Cardiac muscle cell (in vitro differentiated cells and primary cell): ENCODE results near the gene PMF1. TPM values are rescaled to one million over a fixed set of nuclear protein-coding genes. Genes with fewer than 3 reads are reported as not detected.

Experiments used
- DNase-seq, 2 donors: peaks; one replicate each; pipeline versions ENCODE4 v3.0.0 to v3.0.0-alpha.2; 2010 to 2017; ENCODE audit warnings: low read depth in 1 of 2, low spot score in 1 of 2
- H3K27ac ChIP-seq: fragments of 200-600 bp; sonication (generic); 2 replicates; pipeline ENCODE4 v1.5.1; 2016
- H3K27me3 ChIP-seq: fragments of 200-600 bp; sonication (generic); 2 replicates; pipeline ENCODE4 v1.6.0; 2016; ENCODE audit warnings: control low read depth
- H3K36me3 ChIP-seq: fragments of 200-600 bp; sonication (generic); 2 replicates; pipeline ENCODE4 v1.5.1; 2016; ENCODE audit warnings: control low read depth
- H3K4me1 ChIP-seq: fragments of 200-600 bp; sonication (generic); 2 replicates; pipeline ENCODE4 v1.8.1; 2017; ENCODE audit warnings: low read depth, mild to moderate bottlenecking, mixed run types
- H3K4me3 ChIP-seq: fragments of 200-600 bp; sonication (generic); 2 replicates; pipeline ENCODE4 v1.5.1; 2016; ENCODE audit warnings: mild to moderate bottlenecking
- H3K9me3 ChIP-seq: fragments of 200-600 bp; sonication (generic); 2 replicates; pipeline ENCODE4 v1.5.1; 2017; ENCODE audit warnings: low read depth, mild to moderate bottlenecking, control low read depth
- CTCF ChIP-seq: IDR thresholded peaks from 2 replicates; pipeline ENCODE4 v1.5.1; 2012; ENCODE audit warnings: low read depth, mild to moderate bottlenecking, low read length
- polyA plus RNA-seq: library from polyadenylated mRNA; unstranded; fragments of >200 nt; fragmentation: Nextera tagmentation; extraction: Ambion mirVana; gene quantifications from 2 replicates; pipeline ENCODE4 v1.2.1, GENCODE V29; 2016
- total RNA-seq: library from RNA; depleted of rRNA; stranded (reverse); fragments of >200 nt; gene quantifications from 2 replicates; pipeline ENCODE4 v1.2.3, GENCODE V29; 2016

PMF1 gene
- total and polyA plus RNA-seq, 2 experiments from 2014 or later = 106 to 151 TPM

GRCh38 chr1:156228501-156228900 is 15.7 kb downstream of the PMF1 start:
- H3K4me1 ChIP-seq = no peaks in the 10 kb centered on the region
- no peak for TF ChIP-seq CTCF
- H3K9me3 ChIP-seq = no peaks in the 10 kb centered on the region
- peaks cover 16% of the 10 kb centered on the region for H3K36me3 ChIP-seq
- no peaks in the 10 kb centered on the region for H3K27me3 ChIP-seq
- no peak overlapping the region for H3K27ac ChIP-seq
- no peak for DNase-seq
- H3K4me3 ChIP-seq = no peak overlapping the region

- Histone ChIP-seq H3K9me3 (no peaks in the 10 kb centered on the region), H3K27ac (no peak overlapping the region), H3K27me3 (no peaks in the 10 kb centered on the region), H3K4me3 (no peak overlapping the region), H3K4me1 (no peaks in the 10 kb centered on the region), H3K36me3 (peaks cover 14% of the 10 kb centered on the region)
- DNase-seq = no peak
- TF ChIP-seq CTCF = no peak
Measured at GRCh38 chr1:156229809-156230472, 17.1 kb downstream of the PMF1 start.

- Histone ChIP-seq H3K4me3 (no peak overlapping the region), H3K27me3 (no peaks in the 10 kb centered on the region), H3K9me3 (no peaks in the 10 kb centered on the region), H3K36me3 (peaks cover 14% of the 10 kb centered on the region), H3K27ac (no peak overlapping the region), H3K4me1 (no peaks in the 10 kb centered on the region)
- TF ChIP-seq CTCF = no peak
- no peak for DNase-seq
Measured at GRCh38 chr1:156230473-156230837, 17.6 kb downstream of the PMF1 start.

GRCh38 chr1:156232201-156232894 is 19.5 kb downstream of the PMF1 start:
- TF ChIP-seq CTCF = no peak
- Histone ChIP-seq H3K27me3 (no peaks in the 10 kb centered on the region), H3K9me3 (no peaks in the 10 kb centered on the region), H3K36me3 (peaks cover 19% of the 10 kb centered on the region), H3K27ac (no peak overlapping the region), H3K4me1 (no peaks in the 10 kb centered on the region), H3K4me3 (no peak overlapping the region)
- no peak for DNase-seq

- TF ChIP-seq CTCF = no peak
- peaks cover 25% of the 10 kb centered on the region for H3K36me3 ChIP-seq
- no peaks in the 10 kb centered on the region for H3K4me1 ChIP-seq
- DNase-seq = peak in 1 of 2 donors; percentile 83
- no peaks in the 10 kb centered on the region for H3K27me3 ChIP-seq
- no peak overlapping the region for H3K4me3 ChIP-seq
- H3K9me3 ChIP-seq = no peaks in the 10 kb centered on the region
- no peak overlapping the region for H3K27ac ChIP-seq
Measured at GRCh38 chr1:156233426-156234127, 20.8 kb downstream of the PMF1 start.
